Activated naive CD4-positive, alpha-beta T cell treated with anti-CD3 and anti-CD28 coated beads for 36 hours (primary cell): ENCODE data around the gene OR5H2. TPM values are rescaled to one million over a fixed set of nuclear protein-coding genes. Genes with fewer than 3 reads are reported as not detected.
"Not testable (repeated sequence)": the region's sequence is repeated elsewhere in the genome, so short reads cannot be mapped to it uniquely, and the experiment has no call there.

Experiments
- CTCF ChIA-PET: fragments of 350-600 bp; sonication (Branson Sonifier 250); formaldehyde crosslinking; loops from one replicate; lab custom pipeline; 2021; ENCODE audit warnings: antibody characterized with exemption; lab: Charles Lee
- DNase-seq: peaks from one replicate; pipeline ENCODE4 v3.0.0-alpha.2; 2020
- H3K27ac Mint-ChIP-seq: one replicate; pipeline ENCODE4 v1.8.0; 2021; ENCODE audit warnings: mild to moderate bottlenecking, mixed read lengths
- H3K27me3 Mint-ChIP-seq: one replicate; pipeline ENCODE4 v1.8.0; 2021; ENCODE audit warnings: low read depth, mixed read lengths
- H3K36me3 Mint-ChIP-seq: one replicate; pipeline ENCODE4 v1.8.0; 2021; ENCODE audit warnings: low read depth, mixed read lengths
- H3K4me1 Mint-ChIP-seq: one replicate; pipeline ENCODE4 v1.8.0; 2021; ENCODE audit warnings: low read depth, mixed read lengths
- H3K4me3 Mint-ChIP-seq: one replicate; pipeline ENCODE4 v1.8.0; 2021; ENCODE audit warnings: mild to moderate bottlenecking, moderate library complexity, mixed read lengths
- H3K9me3 Mint-ChIP-seq: one replicate; pipeline ENCODE4 v1.8.0; 2021; ENCODE audit warnings: mixed read lengths
- intact Hi-C: fragments of 100-400 bp; cut with micrococcal nuclease; formaldehyde crosslinking; loops from one replicate; pipeline ENCODE4 v1.15.1; 2023
- total RNA-seq, 2 experiments: library from RNA; stranded (reverse); gene quantifications; one replicate each; pipeline ENCODE4 v1.2.3, GENCODE V29; 2021

Gene OR5H2
- total RNA-seq: not detected

DNA sequence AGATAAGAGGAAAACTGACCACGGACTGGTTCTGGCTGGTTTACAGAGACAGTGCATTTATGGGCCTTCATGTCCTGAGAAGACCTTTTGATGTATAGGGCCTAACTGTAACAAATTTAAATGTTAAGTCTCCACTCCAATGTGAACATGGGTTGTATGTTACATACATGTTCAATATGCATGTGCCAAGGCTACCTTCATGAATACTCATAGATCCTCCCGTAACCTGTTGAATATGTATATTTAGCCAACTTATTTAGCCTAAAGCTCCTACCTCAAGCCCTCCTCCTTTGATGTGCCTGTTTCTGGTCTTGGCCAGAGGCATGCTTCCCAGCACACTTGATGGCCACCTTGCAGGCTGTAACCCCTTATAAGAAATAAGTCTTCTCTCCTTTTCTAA, at the start of gene OR5H2:
OR5H2 (plus strand) TSS at position 301 of the 400 bp plus-strand sequence. CDS start 398 bp downstream, outside the sequence.
- no peaks in the 10 kb centered on the region for H3K4me1 Mint-ChIP-seq
- CTCF ChIA-PET: interaction anchor here (0.6 kb wide), 1 partner anchor 140 kb away, joined by 3 read pairs; no protein-coding TSS in a partner anchor
- intact Hi-C loops: no loop called here
- H3K4me3 Mint-ChIP-seq: no peak within 1 kb of the TSS
- no peak for DNase-seq
- H3K27ac Mint-ChIP-seq: no peak within 1 kb of the TSS
- no peaks in the 10 kb centered on the region for H3K27me3 Mint-ChIP-seq
- no peaks in the 10 kb centered on the region for H3K9me3 Mint-ChIP-seq
- no peaks in the 10 kb centered on the region for H3K36me3 Mint-ChIP-seq

DNA sequence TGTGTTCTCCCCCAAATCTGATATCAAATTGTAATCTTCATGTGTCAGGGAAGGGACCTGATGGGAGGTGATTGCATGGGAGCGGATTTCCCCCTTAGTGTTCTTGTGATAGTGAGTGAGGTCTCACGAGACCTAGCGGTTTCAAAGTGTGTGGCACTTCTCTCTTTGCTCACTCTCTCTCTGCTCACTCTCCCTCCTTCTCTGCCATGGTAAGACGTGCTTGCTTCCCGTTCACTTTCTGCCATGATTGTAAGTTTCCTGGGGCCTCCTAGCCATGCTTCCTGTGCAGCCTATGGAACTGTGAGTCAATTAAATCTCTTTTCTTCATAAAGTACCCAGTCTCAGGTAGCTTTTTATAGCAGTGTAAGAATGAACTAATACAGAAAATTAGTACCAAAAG, 48.8 kb upstream of the OR5H2 start:
- Mint-ChIP-seq H3K27me3 (peaks cover 7% of the 10 kb centered on the region), H3K27ac (no peak overlapping the region), H3K9me3 (no peaks in the 10 kb centered on the region), H3K36me3 (no peaks in the 10 kb centered on the region), H3K4me3 (no peak overlapping the region), H3K4me1 (no peaks in the 10 kb centered on the region)
- intact Hi-C loops: no loop called here
- CTCF ChIA-PET: no interaction called here
- DNase-seq: no peak

DNA sequence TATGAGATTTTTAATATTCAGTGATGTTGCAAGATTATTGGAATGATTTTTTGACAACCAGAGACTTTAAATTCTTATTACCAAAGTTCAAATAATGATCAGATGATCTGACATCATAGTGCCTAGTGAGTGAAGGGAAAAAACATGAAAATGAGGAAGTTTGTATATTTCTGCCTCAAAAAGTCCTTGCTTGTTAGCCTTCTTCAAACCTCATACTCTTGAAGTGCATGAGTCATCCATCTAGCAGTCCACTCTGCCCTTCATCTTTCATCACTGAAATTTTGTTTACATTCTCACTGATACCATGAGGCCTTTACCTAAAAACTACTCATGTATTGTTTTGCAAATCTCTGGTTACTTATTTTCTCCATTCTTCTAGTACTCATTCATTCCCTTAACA, 42.2 kb upstream of the OR5H2 start:
- H3K27ac Mint-ChIP-seq: no peak overlapping the region
- H3K4me1 Mint-ChIP-seq: no peaks in the 10 kb centered on the region
- H3K36me3 Mint-ChIP-seq: no peaks in the 10 kb centered on the region
- H3K4me3 Mint-ChIP-seq: no peak overlapping the region
- intact Hi-C loops: no loop called here
- no peaks in the 10 kb centered on the region for H3K9me3 Mint-ChIP-seq
- peaks cover 1% of the 10 kb centered on the region for H3K27me3 Mint-ChIP-seq
- CTCF ChIA-PET: no interaction called here
- DNase-seq: no peak

DNA sequence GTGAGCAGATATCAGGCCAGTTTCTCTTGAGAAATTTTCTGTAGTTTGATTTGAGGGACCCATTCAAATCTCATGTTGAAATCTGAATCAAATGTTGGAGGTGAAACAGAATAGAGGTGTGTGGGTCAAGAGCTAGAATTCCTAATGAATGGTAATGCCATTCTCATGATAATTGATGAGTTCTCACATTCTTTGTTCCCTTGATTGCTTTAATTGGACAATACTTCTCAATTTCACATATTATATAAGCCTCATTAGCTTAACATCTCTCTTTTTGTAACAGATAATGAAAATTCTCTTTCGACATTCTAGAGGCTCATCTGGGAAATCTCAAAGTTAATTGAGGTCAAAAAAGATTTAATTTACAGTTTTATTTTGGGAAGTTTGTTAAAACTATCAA, 40.1 kb upstream of the OR5H2 start:
- Mint-ChIP-seq H3K4me3 (no peak overlapping the region), H3K27ac (no peak overlapping the region), H3K4me1 (no peaks in the 10 kb centered on the region), H3K9me3 (no peaks in the 10 kb centered on the region), H3K27me3 (no peaks in the 10 kb centered on the region), H3K36me3 (no peaks in the 10 kb centered on the region)
- CTCF ChIA-PET: no interaction called here
- intact Hi-C loops: no loop called here
- DNase-seq: no peak

DNA sequence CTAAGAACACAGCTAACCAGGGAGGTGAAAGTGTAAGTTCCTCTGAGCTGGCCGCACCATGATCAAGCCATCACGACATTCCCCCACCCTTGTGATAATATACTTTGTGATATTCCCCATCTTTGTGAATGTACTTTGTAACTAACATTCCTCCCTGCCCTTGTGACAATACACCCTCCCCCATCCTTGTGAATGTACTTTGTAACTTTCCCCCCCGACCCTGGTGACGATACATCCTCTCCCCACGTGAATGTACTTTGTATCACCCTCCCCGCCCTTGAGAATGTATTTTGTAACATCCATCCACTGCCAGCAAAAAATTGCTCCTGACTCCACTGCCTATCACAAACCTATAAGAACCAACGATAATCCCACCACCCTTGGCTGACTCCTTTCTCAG, 38.5 kb upstream of the OR5H2 start:
- Mint-ChIP-seq H3K9me3 (no peaks in the 10 kb centered on the region), H3K4me1 (no peaks in the 10 kb centered on the region), H3K27me3 (no peaks in the 10 kb centered on the region), H3K27ac (no peak overlapping the region), H3K36me3 (no peaks in the 10 kb centered on the region), H3K4me3 (no peak overlapping the region)
- intact Hi-C loops: no loop called here
- CTCF ChIA-PET: no interaction called here
- DNase-seq: no peak

DNA sequence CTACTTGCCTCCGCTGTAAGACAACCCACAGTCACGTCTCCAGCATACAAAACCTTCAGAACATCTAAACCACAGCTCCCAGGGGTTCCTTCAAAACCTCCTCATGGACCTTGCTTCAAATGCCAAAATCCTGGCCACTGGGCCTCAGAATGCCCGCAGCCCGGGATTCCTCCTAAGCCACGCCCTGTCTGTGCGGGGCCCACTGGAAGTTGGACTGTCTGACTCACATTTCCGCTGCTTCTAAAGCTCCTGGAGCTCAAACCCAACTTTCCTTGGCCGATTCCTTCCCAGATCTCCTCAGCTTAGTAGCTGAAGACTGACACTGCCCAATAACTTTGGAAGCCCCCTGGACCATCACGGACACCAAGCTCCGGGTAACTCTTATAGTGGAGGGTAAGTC, 36.2 kb upstream of the OR5H2 start:
- intact Hi-C loops: no loop called here
- H3K4me3 Mint-ChIP-seq: no peak overlapping the region
- DNase-seq: no peak
- H3K36me3 Mint-ChIP-seq: no peaks in the 10 kb centered on the region
- H3K27ac Mint-ChIP-seq: no peak overlapping the region
- CTCF ChIA-PET: no interaction called here
- no peaks in the 10 kb centered on the region for H3K27me3 Mint-ChIP-seq
- H3K4me1 Mint-ChIP-seq: no peaks in the 10 kb centered on the region
- H3K9me3 Mint-ChIP-seq: no peaks in the 10 kb centered on the region

DNA sequence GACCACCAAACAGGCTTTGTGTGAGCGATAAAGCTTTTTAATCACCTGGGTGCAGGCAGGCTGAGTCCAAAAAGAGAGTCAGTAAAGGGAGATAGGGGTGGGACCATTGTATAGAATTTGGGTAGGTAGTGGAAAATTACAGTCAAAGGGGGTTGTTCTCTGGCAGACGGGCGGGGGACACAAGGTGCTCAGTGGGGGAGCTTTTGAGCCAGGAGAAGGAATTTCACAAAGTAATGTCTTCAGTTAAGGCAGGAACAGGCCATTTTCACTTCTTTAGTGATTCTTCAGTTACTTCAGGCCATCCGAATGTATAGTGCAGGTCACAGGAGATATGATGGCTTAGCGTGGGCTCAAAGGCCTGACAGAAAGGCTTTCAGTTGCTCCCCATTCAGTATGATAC, 26.3 kb upstream of the OR5H2 start:
- H3K4me1 Mint-ChIP-seq, H3K9me3 Mint-ChIP-seq, DNase-seq, H3K27me3 Mint-ChIP-seq, H3K4me3 Mint-ChIP-seq, H3K27ac Mint-ChIP-seq, H3K36me3 Mint-ChIP-seq, intact Hi-C loops: not testable (repeated sequence)
- CTCF ChIA-PET: interaction anchor here (0.6 kb wide), 1 partner anchor 347 kb away, joined by 4 read pairs; no protein-coding TSS in a partner anchor

DNA sequence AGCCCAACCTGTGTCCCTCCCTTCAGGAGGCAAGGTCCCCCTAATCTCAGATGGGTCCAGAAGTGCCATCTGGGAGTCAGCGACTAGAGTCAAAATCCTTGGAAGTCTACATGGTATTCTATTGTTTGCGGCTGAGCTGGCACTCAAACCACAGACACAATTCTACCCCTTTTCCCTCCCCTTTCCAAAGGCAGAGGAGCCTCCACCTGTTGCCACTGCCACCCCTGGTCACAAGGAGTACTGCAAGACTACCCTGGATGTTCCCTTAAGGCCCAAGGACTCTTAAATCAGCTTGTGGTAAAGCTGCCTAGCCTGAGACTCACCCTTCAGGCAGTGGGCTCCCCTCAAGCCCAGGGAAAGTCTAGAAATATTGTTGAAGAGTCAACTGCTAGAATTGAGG, 22.6 kb upstream of the OR5H2 start:
- no peak for DNase-seq
- CTCF ChIA-PET: no interaction called here
- H3K27me3 Mint-ChIP-seq: peaks cover 3% of the 10 kb centered on the region
- intact Hi-C loops: no loop called here
- H3K4me1 Mint-ChIP-seq: no peaks in the 10 kb centered on the region
- H3K9me3 Mint-ChIP-seq: peaks cover 3% of the 10 kb centered on the region
- no peak overlapping the region for H3K4me3 Mint-ChIP-seq
- no peaks in the 10 kb centered on the region for H3K36me3 Mint-ChIP-seq
- no peak overlapping the region for H3K27ac Mint-ChIP-seq

DNA sequence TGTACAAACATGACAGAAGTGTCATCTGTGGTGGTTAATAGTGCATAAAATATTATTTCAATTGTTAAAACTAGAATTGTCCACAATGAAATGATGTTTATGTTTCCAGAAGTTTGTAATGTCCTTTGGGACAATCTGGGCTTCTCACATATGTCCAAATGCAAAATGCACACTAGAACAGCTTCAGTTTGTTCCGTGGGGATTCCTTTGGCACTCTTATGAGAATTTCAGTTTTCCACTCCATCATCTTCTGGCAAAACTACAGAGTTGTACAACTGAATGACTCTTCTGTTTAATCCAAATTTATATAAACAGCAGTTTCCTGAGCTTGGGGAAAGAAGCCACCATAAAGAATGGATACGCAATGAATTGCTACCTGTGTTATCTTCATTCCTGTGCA, 20.3 kb upstream of the OR5H2 start:
- no peak overlapping the region for H3K4me3 Mint-ChIP-seq
- no peak for DNase-seq
- H3K27ac Mint-ChIP-seq: no peak overlapping the region
- peaks cover 3% of the 10 kb centered on the region for H3K9me3 Mint-ChIP-seq
- H3K4me1 Mint-ChIP-seq: no peaks in the 10 kb centered on the region
- no peaks in the 10 kb centered on the region for H3K36me3 Mint-ChIP-seq
- peaks cover 3% of the 10 kb centered on the region for H3K27me3 Mint-ChIP-seq
- intact Hi-C loops: no loop called here
- CTCF ChIA-PET: no interaction called here

DNA sequence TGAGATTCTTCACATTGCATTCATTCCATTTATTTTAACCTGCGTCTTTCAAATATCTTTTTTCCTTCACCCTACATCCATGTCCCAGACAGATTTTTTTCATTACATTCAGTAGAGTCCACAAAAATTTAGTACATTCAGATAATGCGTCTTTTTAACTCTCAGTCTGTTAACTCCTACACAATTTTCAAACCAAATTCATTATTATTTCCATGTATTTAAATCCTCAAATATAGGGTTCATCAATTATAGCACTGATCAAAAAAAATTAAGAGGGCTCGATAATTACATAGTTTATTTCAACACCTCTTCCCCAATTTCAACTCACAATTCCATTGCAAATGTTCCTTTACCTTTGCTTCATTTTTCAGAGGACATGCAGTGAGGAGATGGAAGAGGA, 18.4 kb upstream of the OR5H2 start, which contains the start of gene OR5H6:
OR5H6 (plus strand) TSS at position 301 of the 400 bp plus-strand sequence; CDS start at position 390, 89 bp downstream.
- no peak within 1 kb of the TSS for H3K4me3 Mint-ChIP-seq
- intact Hi-C loops: no loop called here
- CTCF ChIA-PET: no interaction called here
- H3K27ac Mint-ChIP-seq: no peak within 1 kb of the TSS
- H3K27me3 Mint-ChIP-seq: peaks cover 3% of the 10 kb centered on the region
- H3K36me3 Mint-ChIP-seq: no peaks in the 10 kb centered on the region
- H3K4me1 Mint-ChIP-seq: no peaks in the 10 kb centered on the region
- H3K9me3 Mint-ChIP-seq: peaks cover 3% of the 10 kb centered on the region
- DNase-seq: no peak

DNA sequence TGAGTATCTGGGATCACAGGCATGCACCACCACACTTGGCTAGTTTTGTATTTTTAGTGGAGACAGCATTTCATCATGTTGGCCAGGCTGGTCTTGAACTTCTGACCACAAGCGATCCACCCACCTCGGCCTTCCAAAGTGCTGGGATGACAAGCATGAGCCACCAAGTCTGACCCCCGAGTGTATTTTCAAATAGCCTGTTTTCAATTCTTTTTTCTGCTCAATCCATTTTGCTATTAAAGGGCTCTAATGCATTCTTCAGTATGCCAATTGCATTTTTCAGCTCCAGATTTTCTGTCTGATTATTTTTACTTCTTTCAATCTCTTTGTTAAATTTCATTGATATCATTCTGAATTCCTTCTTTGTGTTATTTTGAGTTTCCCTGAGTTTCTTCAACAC, 12.5 kb upstream of the OR5H2 start:
- Mint-ChIP-seq H3K4me1 (no peaks in the 10 kb centered on the region), H3K4me3 (no peak overlapping the region), H3K9me3 (peaks cover 13% of the 10 kb centered on the region), H3K27ac (no peak overlapping the region), H3K27me3 (peaks cover 7% of the 10 kb centered on the region), H3K36me3 (no peaks in the 10 kb centered on the region)
- CTCF ChIA-PET: no interaction called here
- intact Hi-C loops: no loop called here
- no peak for DNase-seq

DNA sequence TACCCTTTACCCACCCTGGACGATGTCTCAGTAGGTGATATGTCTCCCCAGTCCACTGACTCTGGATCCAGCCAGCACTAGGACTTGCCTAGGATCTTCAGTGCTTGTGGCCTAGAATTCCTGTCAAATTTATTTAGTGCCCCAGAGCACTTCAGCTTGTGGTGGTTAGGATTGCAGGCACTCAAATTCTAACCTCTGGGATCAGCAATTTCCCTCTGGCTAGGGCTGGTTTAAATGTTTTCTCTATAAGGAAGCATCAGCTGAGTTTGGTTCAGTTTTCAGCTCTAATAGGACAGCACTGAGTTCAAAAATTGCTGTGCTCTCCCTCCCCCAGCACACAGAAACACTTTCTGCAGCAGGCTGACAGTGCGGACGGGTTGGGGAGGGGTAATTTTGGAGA, 10.2 kb upstream of the OR5H2 start:
- intact Hi-C loops: no loop called here

DNA sequence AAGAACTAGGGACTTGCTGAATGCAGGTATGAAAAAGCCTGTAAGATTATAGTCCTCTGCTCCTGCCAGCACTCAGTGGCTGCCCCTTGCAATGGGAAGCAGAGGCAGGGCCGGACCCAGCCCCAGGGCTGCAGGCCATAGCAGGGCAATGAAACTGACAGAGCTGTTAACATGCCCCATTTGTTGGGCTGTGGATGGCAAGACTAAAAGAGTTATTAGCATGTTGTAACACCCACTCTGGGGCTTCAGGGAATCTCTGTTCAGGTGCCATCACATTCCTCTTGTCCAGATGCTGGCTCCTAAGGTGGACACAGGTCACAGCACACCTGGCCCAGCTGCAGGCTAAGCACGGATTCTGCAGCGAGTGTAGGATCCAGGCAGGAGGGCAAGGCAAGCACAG, 7.4 kb upstream of the OR5H2 start:
- intact Hi-C loops: no loop called here
- Mint-ChIP-seq H3K4me3 (no peak overlapping the region), H3K4me1 (no peaks in the 10 kb centered on the region), H3K9me3 (peaks cover 7% of the 10 kb centered on the region), H3K27ac (no peak overlapping the region), H3K27me3 (peaks cover 7% of the 10 kb centered on the region), H3K36me3 (no peaks in the 10 kb centered on the region)
- no peak for DNase-seq
- CTCF ChIA-PET: no interaction called here

More for the DNA sequence above, 10.2 kb upstream of the OR5H2 start:
- DNase-seq: no peak
- peaks cover 13% of the 10 kb centered on the region for H3K9me3 Mint-ChIP-seq
- H3K27ac Mint-ChIP-seq: no peak overlapping the region
- H3K4me3 Mint-ChIP-seq: no peak overlapping the region
- H3K36me3 Mint-ChIP-seq: no peaks in the 10 kb centered on the region
- H3K4me1 Mint-ChIP-seq: no peaks in the 10 kb centered on the region
- CTCF ChIA-PET: no interaction called here
- peaks cover 9% of the 10 kb centered on the region for H3K27me3 Mint-ChIP-seq

DNA sequence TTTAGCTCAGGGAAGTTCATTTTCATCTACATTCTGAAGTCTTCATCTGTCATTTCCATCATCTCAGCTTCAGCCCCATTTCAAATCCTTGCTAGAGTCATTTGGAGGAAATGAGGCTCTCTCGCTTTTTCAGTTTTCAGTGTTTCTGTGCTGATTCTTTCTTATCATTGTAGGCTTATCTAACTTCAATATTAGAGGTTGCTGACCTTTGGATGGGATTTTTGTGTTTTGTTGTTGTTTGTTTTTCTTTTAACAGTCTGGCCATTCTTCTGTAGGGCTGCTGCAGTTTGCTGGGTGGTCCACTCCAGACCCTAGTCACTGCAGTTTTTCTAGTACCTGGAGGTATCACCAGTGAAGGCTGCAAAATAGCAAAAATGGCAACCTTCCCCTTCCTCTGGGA, 8.6 kb downstream of the OR5H2 start:
- Mint-ChIP-seq H3K4me3 (no peak overlapping the region), H3K4me1 (no peaks in the 10 kb centered on the region), H3K27ac (no peak overlapping the region), H3K36me3 (no peaks in the 10 kb centered on the region), H3K9me3 (no peaks in the 10 kb centered on the region), H3K27me3 (peaks cover 3% of the 10 kb centered on the region)
- intact Hi-C loops: no loop called here
- DNase-seq: no peak
- CTCF ChIA-PET: no interaction called here
